Fibroblast of pulmonary artery (primary cell): Measurements from ENCODE around the gene MS4A2.

Source experiments
- DNase-seq: peaks from one replicate; pipeline ENCODE4 v3.0.0-alpha.2; 2010; ENCODE audit warnings: low read depth
- H3K4me3 ChIP-seq: replicated peaks from 2 replicates; pipeline ENCODE4 v1.5.1; 2011; ENCODE audit warnings: low read depth, mild to moderate bottlenecking, control low read depth, low read length, moderate library complexity
- CTCF ChIP-seq: IDR thresholded peaks from 2 replicates; pipeline ENCODE4 v1.5.1; 2011; ENCODE audit warnings: mild to moderate bottlenecking, control low read depth, low read length, inconsistent platforms; ENCODE audit errors: missing control alignments

The MS4A2 gene

GRCh38 chr11:60131912-60132311 lies 43.4 kb downstream of the MS4A2 start:
- TF ChIP-seq CTCF = no peak
- no peak overlapping the region for H3K4me3 ChIP-seq
- DNase-seq = no peak

GRCh38 chr11:60133917-60134316 lies 45.5 kb downstream of the MS4A2 start:
- no peak for TF ChIP-seq CTCF
- H3K4me3 ChIP-seq = no peak overlapping the region
- DNase-seq = no peak

GRCh38 chr11:60143768-60144167 lies 55.3 kb downstream of the MS4A2 start:
- TF ChIP-seq CTCF = no peak
- no peak for DNase-seq
- H3K4me3 ChIP-seq = no peak overlapping the region

- no peak for DNase-seq
- TF ChIP-seq CTCF = no peak
- no peak overlapping the region for H3K4me3 ChIP-seq
Observed at GRCh38 chr11:60145677-60146076, 57.2 kb downstream of the MS4A2 start.
